T-helper 22 cell (primary cell): ENCODE data around the gene SKIC2.

Experiments
- DNase-seq: peaks from one replicate; pipeline ENCODE4 v3.0.0-alpha.2; 2020; ENCODE audit warnings: low read depth

SKIC2 gene

DNA sequence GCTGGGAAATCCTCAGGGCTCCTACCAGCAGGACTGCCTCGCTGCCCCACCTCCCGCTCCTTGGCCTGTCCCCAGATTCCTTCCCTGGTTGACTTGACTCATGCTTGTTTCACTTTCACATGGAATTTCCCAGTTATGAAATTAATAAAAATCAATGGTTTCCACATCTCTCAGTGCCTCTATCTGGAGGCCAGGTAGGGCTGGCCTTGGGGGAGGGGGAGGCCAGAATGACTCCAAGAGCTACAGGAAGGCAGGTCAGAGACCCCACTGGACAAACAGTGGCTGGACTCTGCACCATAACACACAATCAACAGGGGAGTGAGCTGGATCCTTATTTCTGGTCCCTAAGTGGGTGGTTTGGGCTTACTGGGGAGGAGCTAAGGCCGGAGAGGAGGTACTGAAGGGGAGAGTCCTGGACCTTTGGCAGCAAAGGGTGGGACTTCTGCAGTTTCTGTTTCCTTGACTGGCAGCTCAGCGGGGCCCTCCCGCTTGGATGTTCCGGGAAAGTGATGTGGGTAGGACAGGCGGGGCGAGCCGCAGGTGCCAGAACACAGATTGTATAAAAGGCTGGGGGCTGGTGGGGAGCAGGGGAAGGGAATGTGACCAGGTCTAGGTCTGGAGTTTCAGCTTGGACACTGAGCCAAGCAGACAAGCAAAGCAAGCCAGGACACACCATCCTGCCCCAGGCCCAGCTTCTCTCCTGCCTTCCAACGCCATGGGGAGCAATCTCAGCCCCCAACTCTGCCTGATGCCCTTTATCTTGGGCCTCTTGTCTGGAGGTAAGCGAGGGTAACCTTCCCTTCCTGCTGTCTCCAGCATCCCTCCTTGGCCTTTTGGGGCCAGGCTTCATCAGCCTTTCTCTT is 13.2 kb upstream of the SKIC2 start, which contains the start of gene CFB:
CFB (plus strand) TSS at position 589 of the 863 bp plus-strand sequence; CDS start at position 716, 127 bp downstream.
- no peak for DNase-seq

GRCh38 chr6:31946370-31946885 is 12.5 kb upstream of the SKIC2 start:
- DNase-seq: no peak

DNA sequence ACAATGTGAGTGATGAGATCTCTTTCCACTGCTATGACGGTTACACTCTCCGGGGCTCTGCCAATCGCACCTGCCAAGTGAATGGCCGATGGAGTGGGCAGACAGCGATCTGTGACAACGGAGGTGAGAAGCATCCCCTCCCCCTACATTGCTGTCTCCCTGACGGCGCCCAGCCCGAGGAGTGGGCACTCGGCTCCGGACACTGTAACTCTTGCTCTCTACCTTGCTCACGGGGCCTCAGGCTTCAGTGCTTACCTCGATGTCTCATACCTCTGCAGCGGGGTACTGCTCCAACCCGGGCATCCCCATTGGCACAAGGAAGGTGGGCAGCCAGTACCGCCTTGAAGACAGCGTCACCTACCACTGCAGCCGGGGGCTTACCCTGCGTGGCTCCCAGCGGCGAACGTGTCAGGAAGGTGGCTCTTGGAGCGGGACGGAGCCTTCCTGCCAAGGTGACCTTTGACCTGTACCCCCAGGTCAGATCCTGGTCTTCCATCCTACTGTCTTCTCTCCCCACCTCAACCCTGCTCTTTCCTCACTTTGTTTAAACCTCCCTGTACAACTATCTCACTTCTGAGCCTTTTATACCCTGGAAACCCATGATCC is 11.8 kb upstream of the SKIC2 start:
- DNase-seq: no peak

DNA sequence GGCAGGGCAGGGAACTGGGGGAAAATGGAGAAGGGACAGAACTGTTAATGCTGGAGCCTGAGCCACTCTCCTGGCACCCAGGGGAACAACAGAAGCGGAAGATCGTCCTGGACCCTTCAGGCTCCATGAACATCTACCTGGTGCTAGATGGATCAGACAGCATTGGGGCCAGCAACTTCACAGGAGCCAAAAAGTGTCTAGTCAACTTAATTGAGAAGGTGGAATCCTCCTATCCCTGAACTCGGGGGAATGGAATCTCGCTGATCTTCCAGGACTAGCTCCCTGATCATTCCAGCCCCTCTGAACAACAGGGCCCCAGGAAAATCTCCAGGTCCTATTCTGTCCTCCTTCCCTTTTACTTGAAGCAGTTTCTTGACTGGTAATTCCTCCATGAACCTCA is 11.1 kb upstream of the SKIC2 start:
- DNase-seq: no peak

GRCh38 chr6:31948306-31948705 is 10.7 kb upstream of the SKIC2 start:
- no peak for DNase-seq

DNA sequence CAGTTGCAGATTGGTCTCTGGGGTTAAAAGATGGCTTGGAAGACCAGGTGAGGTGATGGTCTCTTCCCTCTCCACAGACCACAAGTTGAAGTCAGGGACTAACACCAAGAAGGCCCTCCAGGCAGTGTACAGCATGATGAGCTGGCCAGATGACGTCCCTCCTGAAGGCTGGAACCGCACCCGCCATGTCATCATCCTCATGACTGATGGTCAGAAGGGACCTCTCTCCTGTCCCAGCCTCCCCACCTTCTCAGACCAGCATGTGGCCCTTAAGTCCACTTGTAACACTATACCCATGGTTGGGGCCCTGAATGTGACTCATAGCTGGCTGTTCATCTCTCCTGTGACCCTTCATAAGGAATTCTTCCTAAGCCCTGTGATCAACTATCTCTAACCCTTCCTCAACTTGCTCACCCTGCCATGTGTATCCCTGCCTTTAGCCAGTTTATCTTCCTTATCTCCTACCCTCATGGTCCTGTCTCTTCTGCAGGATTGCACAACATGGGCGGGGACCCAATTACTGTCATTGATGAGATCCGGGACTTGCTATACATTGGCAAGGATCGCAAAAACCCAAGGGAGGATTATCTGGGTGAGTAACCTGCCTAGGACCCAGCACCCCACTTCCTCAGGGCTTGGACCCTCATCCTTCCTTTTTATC is 10.1 kb upstream of the SKIC2 start:
- no peak for DNase-seq

- DNase-seq: no peak
Observed at GRCh38 chr6:31949926-31950548, 8.9 kb upstream of the SKIC2 start.

DNA sequence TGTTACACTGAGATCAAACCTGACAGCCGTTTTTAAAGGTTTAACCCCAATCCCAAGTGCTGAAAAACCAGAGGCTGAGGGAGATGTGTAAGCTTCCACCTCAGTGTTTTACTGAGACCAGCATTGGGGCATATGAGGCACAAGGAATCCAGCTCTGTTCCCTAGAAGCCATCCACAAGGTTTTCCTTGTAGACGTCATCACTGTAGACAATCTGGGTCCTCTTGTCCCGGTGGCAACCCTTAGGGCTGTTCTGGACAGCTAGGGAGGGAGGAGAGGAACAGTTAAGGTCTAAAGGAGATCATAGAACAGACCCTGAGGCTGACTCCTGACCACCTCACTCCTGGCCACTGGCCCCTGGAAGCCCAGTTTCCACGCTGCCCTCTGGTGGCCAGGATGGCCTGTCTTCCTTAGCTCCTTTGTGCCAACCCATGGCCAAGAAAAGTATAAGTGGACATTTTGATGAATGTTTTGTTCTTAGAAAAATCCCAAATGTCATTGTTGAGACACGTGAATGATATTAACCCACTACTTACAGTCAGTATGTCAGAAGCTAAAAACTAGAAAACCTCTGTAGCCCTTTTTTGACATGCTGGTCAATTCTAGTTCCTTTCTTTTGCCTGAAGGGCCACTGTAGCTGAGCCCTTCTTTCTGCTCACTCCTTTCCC is 6.7 kb upstream of the SKIC2 start:
- DNase-seq: no peak

DNA sequence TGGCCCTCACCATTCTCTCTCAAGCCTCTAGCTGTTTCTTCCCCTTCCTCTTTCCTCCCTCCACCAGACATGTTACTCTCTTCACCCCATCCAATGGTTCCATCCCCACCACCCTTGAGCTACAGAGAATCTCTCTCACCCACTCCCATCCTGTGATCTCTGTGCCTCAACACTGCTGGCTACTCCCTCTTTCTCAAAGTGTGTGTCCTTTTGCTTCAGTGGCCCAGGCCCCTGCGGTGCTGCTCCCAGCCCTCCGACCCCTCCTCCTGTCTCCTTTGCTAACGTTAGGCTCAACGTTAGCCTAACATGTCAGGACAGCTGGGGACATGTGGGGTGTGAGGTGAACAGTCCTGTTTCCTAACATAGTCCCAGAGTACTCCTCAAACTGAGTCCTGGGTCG is 6.1 kb upstream of the SKIC2 start:
- no peak for DNase-seq

- no peak for DNase-seq
Observed at GRCh38 chr6:31954511-31954910, 4.5 kb upstream of the SKIC2 start.

GRCh38 chr6:31956796-31957195 is 2.2 kb upstream of the SKIC2 start:
- DNase-seq: no peak

GRCh38 chr6:31958412-31958740 is 599 bp upstream of the SKIC2 start:
- no peak for DNase-seq

GRCh38 chr6:31961616-31962015 is 2.6 kb downstream of the SKIC2 start:
- DNase-seq: no peak

GRCh38 chr6:31963921-31964320 is 4.9 kb downstream of the SKIC2 start:
- DNase-seq: no peak

DNA sequence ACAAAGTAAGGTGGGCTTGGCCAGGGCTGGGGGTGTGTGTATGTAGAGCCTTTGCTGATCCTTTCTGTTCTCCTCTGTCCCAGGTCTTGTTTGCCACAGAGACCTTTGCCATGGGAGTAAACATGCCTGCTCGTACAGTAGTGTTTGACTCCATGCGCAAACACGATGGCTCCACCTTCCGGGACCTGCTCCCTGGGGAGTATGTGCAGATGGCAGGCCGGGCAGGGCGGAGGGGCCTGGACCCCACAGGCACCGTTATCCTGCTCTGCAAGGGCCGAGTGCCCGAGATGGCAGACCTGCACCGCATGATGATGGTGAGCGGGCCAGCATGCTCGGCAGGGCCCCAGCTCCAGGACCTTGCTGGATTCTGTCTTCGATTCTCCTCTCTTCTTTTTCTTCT is 6.7 kb downstream of the SKIC2 start:
- DNase-seq: no peak

GRCh38 chr6:31966506-31966905 is 7.5 kb downstream of the SKIC2 start:
- DNase-seq: no peak

DNA sequence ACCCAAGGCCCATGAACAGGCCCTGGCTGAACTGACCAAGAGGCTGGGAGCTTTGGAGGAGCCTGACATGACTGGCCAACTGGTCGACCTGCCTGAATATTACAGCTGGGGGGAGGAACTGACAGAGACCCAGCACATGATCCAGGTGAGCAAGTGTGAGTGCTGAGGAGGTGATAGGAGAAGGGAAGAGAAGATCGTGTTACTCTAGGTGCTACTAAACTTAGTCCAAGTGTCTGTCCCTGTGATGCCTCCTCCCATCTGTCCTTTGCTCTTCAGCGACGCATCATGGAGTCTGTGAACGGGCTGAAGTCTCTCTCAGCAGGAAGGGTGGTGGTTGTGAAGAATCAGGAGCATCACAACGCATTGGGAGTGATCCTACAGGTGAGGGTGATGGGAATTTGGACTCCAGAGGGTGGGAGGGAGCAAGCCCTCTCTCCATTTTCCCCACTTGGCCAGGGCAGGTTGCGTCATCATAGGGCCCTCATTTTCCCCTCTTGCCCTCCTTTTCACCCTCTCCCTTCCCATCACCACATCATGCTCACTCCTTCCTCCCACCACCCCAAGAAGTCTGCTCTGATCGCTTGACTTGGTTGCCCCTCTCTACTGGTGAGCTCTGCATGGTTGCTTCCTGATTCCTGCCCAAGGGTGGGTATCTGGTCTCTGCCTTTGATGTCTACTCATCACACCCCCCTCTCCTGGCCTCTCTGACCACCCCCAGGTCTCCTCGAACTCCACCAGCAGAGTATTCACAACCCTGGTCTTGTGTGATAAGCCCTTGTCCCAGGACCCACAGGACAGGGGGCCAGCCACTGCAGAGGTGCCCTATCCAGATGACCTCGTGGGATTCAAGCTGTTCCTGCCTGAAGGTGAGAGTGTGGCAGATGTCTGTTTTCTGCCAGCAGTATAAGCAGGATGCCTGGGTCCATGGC is 8.3 kb downstream of the SKIC2 start:
- DNase-seq: no peak

DNA sequence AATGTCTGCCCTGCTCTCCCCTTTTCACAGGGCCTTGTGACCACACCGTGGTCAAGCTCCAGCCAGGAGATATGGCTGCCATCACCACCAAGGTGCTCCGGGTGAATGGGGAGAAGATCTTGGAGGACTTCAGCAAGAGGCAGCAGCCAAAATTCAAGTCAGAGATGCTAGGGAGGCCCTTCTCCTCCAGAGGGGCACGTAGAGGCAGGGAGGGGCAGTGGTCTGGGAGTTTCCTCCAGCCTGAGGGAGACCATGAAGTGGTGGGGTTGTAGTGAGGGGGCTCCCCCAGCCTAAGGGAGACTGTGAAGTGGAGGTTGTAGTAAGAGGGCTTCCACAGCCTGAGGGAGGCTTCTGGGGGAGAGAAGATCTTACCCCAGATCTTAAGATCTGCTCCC is 8.9 kb downstream of the SKIC2 start:
- DNase-seq: no peak

- no peak for DNase-seq
Observed at GRCh38 chr6:31968326-31968725, 9.4 kb downstream of the SKIC2 start.

DNA sequence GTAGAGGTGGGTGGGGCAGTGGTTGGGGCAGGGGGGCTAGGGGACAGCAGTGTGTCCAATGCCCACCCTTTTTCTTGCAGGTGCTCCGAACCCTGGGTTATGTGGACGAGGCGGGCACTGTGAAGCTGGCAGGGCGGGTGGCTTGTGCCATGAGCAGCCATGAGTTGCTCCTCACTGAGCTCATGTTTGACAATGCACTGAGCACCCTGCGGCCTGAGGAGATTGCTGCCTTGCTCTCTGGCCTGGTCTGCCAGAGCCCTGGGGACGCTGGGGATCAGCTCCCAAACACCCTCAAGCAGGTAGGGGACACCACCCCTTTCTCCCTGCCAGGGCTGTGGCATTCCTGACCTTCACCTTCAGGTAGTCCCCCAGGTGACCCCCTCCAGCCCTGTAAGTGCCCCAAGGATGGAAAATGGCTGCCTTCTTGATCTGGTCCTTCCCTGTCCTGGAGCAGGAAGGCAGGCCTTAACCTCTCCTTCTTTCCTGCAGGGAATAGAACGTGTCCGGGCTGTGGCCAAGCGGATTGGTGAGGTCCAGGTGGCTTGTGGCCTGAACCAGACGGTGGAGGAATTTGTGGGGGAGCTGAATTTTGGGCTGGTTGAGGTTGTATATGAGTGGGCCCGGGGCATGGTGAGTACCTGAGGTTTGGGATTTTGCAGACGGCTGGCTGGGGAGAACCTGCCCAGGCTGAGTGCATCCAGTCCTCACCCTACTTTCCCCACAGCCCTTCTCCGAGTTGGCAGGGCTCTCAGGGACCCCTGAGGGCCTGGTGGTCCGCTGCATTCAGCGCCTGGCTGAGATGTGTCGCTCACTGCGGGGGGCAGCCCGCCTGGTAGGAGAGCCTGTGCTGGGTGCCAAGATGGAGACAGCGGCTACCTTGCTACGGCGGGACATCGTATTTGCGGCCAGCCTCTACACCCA is 10.1 kb downstream of the SKIC2 start:
- no peak for DNase-seq
